GM21526 (cell line): ENCODE results near the gene BICD2.

ENCODE experiments used
- ATAC-seq: cut with Tn5 transposase; IDR thresholded peaks from one replicate; pipeline ENCODE4 v1.9.1; 2021; ENCODE audit warnings: moderate library complexity; ENCODE audit not compliant: unreplicated experiment, low FRiP score

The BICD2 gene

DNA sequence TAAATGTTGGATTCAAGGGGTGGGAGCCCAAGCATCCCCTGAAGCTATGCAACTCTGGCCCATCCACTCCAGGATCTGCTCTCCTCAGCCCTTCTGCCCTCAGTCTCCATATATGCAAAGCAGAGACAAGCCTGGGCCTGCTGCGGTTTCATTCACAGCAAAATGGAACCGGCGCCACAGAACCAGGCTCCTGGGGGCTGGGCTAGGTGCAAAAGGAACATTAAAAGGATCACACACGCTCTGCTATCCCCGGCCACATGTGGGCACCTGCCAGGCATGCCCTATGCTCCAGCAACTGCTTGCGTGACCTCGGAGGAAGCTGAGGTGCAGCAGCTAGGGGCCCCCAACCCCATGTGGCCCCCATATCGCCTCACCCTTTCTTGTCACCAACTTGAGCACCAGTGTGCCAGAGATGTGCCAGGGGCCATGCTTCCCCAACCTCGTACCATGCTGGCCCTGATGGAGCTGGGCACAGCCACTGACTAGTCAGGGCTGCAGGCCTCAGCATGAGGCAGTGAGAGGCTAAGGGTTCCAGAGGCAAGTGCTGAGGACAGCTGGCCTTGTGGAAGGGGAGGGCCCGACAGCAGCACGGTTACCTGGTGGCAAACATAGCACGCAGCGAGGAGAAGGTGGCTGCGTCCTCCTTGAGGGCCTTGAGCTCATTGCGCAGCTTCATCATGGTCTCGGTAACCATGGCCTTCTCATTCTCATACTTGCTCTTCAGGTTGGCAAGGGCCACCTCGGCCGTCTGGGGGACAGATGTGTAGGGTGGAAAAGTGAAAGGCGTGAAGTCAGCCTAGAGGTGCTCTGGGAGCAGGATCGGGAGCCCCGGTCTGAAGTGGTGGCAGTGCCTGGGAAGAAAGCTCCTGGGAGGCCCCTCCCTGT, 47.2 kb downstream of the BICD2 start:
- ATAC-seq: no peak

GRCh38 chr9:92716557-92716956, 48.1 kb downstream of the BICD2 start:
- no peak for ATAC-seq

DNA sequence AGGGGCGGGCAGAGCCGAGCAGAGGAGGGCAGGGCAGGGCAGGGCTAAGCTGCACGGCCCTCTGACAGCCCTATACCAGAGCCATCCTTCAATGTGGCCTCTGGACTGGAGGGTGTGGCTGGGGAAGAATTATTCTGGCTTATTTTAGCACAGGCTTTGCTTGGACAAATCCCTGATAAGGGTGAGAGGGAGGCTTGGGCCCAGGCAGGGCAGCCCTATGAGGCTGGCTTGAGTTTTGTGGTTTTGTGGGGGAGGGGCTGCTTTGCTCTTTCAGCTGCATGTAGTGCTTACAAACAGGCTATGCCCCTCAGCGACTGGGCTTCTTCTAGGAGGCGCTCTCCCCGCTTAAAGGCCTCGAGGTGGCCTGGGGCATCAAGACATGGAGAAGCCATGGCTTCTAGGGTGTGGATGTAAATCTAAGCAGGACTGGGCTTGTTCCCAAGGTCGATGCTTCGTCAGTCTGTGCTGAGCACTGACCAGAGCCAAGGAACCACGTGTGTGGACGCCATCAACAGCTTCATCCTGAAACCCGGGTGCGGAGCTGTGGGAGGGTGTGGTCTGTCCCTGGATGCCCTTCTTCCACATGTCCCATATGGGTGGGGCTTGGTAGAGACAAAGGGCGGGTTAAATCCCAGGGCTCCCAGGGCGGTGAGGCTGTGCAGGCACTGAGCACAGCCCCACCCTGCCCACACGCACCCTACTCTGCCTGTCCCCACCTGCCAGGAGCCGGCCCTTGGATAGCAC, 49.0 kb downstream of the BICD2 start:
- ATAC-seq: no peak

DNA sequence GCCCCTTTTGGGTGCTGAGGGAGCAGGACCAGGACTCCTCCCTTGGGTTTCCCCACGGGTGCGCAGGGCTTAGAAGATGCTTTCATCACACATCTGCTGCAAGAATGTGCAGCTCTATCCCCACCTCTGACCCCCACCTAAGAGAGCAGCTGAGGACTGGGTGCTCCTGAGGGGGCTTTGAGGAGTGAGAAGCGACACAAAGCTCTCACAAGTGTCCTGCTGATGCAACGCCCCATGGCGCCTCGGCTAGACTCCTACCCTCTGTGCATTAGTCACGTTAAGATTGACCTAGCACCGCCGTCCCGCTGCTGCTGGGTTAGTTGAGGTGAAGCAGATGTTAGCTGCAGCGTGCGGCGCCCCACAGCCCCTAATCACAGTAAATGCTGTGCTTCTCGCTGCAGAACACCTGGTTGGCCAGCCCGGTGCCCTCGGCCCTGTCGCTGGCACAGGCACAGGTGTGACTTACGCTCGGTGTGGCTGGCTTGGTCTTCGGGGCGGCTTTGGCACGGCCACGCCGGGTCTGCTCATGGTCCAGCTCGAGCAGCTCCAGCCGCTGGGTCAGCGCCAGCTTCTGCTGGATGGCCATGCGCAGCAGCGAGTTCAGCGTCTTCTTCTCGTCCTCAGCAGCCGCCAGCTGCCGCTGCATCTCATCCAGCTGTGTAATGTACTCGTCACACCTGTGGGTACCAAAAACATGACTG, 49.7 kb downstream of the BICD2 start:
- no peak for ATAC-seq

DNA sequence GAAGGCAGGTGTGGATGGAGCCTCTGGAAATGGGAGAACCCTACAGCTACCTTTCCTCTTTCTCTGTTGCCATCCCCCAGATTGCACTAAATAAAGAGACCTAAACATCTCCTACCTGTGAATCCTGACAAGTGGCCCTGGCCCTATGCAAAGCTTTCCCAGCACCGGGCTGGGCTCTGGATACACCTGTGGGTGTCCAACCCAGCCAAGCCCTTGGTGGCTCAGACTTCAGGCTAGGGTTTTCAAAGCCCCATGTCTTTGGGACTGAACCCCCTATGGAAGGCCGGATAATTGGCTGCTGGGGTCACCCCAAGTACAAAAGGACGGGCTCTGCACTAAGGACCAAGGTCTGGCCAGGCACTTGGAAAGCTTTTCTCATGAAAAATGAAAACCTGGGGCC, 50.6 kb downstream of the BICD2 start:
- no peak for ATAC-seq

GRCh38 chr9:92713528-92713927, 51.1 kb downstream of the BICD2 start:
- no peak for ATAC-seq

- ATAC-seq: no peak
These were observed 51.9 kb downstream of the BICD2 start for GRCh38 chr9:92712767-92713166.

- no peak for ATAC-seq
These were observed 52.8 kb downstream of the BICD2 start for GRCh38 chr9:92711844-92712243.

DNA sequence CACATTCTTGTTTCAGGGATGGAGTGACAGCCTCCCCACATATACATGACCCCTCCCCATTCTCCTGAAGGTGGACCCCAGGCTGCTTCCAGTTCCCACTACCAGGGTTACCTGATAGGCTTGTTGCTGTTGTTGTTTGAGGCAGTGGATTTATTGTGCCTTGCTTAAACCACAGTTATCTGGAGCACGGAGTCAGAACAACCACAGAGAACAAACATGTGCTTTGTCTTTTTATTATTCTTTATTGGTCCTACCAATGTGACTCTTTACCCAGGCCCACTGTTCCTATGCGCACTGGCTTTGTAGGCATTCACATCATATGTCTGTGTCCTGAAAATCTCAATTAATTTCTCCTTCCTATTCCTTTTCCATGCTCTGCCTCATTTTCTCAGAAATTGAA, 53.5 kb downstream of the BICD2 start:
- no peak for ATAC-seq

DNA sequence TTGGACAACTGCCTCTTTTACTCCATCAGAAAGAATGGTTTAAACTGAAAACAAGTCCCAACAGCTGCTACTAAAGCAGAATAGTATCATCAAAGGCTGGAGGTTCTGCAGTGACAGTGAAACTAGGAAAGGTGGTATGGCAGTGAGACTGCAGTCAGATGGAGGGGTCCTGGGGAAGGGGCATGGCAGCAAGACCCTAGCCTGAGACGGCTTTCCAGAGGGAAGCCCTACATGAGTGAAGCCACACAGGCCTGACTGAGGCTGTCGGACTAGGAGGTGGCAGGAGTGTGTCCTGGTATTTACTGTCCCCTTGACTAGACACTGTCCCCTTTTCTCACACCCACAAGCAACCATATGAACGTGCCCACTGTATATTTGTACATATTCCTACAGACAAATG, 54.3 kb downstream of the BICD2 start:
- ATAC-seq: no peak

DNA sequence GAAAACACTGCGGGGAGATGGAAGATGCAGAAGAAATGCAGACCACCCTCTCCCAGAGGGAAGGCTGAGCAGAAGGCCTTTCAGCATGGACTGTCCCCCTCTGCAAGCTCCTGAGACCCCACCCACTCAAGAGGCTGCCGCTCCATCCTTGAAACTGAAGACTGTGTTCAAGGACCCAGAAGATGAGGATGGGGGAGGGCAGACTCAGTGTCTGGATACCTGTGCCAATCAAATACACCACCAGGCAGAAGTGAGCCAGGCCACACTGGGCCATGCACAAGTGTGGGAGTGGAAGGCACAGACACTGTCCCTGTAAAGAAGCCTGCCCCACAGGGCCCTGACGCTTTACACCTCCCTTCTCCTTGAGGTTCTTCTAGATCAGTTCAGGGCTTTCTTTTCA, 54.7 kb downstream of the BICD2 start:
- no peak for ATAC-seq

DNA sequence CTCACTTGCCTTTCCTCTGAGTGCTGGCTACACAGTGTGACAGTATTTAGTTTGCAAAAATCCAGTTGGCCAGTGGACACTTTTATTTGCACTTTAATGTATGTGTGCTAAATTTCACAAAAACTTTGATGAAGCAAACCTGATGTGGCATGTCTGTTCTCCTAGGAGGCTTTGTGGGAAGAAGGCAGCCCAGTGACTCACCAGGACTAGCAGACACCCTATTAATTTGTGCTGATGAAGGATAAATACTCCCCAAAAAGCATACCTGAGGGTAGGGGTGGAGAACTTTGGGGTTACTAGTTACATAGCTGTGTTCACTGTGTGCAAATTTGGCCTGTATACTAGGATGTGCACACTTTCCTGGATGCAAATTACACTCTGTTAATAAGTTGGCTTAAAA, 55.4 kb downstream of the BICD2 start:
- ATAC-seq: no peak

- no peak for ATAC-seq
These were observed 57.1 kb downstream of the BICD2 start for GRCh38 chr9:92707530-92707929.

DNA sequence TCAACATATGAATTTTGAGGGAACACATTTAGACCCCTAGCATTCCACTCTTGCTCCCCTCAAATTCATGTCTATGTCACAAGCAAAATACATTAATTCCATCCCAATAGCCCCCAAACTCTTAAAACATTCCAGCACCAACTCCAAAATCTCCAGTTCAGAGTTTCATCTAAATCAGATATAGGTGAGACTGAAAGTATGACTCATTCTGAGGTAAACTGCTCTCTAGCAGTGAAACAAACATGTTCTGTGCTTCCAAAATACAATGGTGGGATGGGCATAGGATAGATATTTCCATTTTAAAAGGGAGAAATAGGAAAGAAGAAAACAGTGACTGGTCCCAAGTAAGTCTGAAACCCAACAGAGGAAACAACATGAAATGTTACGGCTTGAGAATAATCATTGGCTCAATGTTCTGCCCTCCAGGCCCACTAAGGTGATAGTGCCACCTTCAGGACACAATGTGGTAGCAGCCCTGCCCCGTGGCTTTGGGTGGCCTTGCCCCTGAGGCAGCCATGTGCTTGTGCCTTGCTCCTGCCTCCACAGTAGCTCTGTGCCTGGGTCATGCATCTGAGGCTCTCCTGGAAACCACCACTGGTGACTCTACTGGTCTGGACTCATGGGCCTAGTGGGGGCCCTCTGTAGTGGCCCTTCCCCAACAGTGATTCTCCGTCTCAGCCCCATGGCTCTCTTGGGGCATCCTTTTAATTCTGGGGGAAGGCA, 58.3 kb downstream of the BICD2 start:
- peak; percentile 71 for ATAC-seq

- ATAC-seq: no peak
These were observed 60.1 kb downstream of the BICD2 start for GRCh38 chr9:92704528-92704927.

DNA sequence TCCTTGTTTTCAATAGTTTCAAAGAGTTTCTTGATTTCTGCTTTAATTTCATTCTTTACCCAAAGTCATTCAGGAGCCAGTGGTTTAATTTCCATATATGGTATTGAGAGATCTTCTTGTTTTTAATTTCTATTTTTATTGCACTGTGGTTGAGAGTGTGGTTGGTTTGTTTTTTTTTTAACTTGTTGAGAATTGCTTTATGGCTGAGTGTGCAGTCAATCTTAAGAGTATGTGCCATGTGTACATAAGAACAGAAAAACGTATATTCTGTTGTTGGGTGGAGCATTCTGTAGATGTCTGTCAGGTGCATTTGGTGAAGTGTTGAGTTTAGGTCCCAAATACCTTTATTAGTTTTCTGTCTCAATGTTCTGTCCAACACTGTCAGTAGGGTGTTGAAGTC, 68.0 kb downstream of the BICD2 start:
- ATAC-seq: no peak

DNA sequence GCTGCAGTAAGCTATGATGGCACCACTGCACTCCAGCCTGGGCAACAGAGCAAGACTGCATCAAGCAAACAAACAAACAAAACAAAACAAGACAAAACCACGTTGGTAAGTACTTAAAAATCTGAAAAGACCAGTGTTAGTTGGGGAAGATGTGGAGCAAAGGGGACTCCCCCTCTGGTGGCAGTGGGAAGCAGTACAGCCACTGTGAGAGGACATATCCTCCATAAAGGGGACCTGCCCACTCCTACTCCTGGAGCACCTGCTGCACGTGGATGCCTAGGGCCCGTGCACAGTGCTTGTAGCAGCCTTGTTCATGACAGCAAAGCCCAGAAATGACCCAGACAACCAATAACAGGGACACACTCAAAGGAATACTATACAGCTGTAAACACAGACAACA, 77.7 kb downstream of the BICD2 start:
- no peak for ATAC-seq

GRCh38 chr9:92685022-92685421, 79.6 kb downstream of the BICD2 start:
- ATAC-seq: no peak

DNA sequence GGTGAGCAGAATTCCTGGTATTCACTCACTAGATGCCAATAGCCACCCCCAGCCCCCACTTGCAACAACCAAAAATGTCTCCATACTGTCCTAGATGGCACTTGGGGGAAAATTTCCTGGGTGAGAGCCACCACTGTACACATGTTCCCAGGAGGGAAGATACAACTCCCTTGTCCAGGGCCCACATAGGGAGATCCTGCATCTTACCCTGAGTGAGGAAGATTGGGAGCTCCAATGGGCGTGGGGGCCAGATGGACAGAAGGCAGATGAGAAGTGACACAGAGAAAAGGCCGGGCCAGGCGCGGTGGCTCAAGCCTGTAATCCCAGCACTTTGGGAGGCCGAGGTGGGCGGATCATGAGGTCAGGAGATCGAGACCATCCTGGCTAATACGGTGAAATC, 82.4 kb downstream of the BICD2 start:
- ATAC-seq: no peak

DNA sequence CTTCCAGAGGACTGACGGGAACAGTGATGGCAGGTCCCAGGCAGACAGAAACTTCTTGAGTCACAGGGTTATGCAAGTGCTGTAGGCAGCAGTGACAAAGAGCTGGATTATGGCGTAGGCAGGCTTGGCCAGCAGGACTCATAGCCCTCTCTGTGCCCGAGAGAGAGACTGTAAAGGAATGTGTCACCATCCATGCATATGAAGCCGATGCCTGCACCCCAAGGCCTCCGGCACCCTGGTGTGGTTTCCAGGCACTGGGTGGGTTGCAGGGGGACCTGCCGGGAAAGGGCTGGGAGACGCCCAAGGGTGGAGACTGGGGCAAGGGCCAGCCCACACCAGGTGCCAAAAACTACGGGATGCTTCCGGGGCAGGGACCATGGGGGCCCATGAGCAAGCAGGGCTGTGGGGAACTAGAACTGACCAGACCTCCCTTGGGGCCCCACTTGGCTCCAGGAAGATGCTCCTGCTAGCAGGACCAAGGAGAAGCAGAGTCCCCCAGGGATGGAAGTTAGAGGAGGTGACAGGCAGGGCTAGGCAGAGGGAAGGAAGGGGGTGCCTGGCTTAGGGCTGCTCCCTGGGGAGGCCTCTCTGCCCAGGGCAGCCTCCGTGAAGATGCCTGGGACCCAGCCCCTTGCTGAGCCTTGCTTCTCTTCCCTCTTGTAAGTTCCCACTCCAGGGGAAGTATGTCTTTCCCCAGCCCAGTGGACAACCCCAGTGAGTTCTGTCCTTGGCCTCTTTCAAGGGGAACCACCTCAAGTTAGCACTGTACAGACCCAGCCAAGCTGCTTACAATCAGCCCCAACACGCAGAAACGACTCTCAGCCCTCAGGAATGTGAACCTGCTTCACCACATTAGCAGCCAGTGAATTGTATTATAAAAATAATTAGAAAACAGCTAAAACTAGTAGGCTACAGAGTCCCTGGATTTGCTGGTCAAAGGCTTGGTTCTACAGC, 84.2 kb downstream of the BICD2 start:
- ATAC-seq: no peak
